ENCODE results near the gene PDSS2. TPM values are rescaled to one million over a fixed set of nuclear protein-coding genes. Genes with fewer than 3 reads are reported as not detected.

The PDSS2 gene
- total RNA-seq, 1 donor: 12.5 TPM

GRCh38 chr6:107106165-107106564 lies 353.2 kb downstream of the PDSS2 start:
- DNase-seq (ENCODE audit: low read depth): no peak
- no peak for TF ChIP-seq CTCF (IDR thresholded peaks at IDR 0.05; ENCODE audit: insufficient read depth, low read depth, low read length)
- H3K4me3 ChIP-seq (ENCODE audit: low read depth, low read length): no peak overlapping the region

GRCh38 chr6:107105511-107106116 lies 353.8 kb downstream of the PDSS2 start:
- no peak overlapping the region for H3K4me3 ChIP-seq (ENCODE audit: low read depth, low read length)
- TF ChIP-seq CTCF (IDR thresholded peaks at IDR 0.05; ENCODE audit: insufficient read depth, low read depth, low read length): no peak

GRCh38 chr6:107103082-107103481 lies 356.3 kb downstream of the PDSS2 start:
- H3K4me3 ChIP-seq (ENCODE audit: low read depth, low read length): no peak overlapping the region
- TF ChIP-seq CTCF (IDR thresholded peaks at IDR 0.05; ENCODE audit: insufficient read depth, low read depth, low read length): no peak
- no peak for DNase-seq (ENCODE audit: low read depth)

More at GRCh38 chr6:107105511-107106116, 353.8 kb downstream of the PDSS2 start:
- no peak for DNase-seq (ENCODE audit: low read depth)

Small RNA genes lying within 50 kb of the gene (small RNA-seq; reads per million reads assigned to genes)
- gene AL591516.1 (not detected), gene RNU6-1299P (not detected)

Other genes starting within 250 kb of the PDSS2 start
- 1.3 and 1.9 TPM in 2 replicates for gene SOBP, start 30.6 kb upstream of the PDSS2 start, total RNA-seq